Body of pancreas (tissue), 4 donors: ENCODE results near the gene NEGR1.

Experiments
- POLR2A ChIP-seq, 3 donors: fragments of 450-650 bp; IDR thresholded peaks; one replicate each; pipeline ENCODE4 v1.6.1; 2016; ENCODE audit warnings: antibody characterized with exemption in 3 of 3, mild to moderate bottlenecking in 2 of 3
- TF ChIP-seq, protein P1 (sequence below), 7 experiments: fragments of 450-650 bp in 4 of 7; fragments of 200-600 bp in 3 of 7; sonication (generic) in 3 of 7; IDR thresholded peaks; one replicate each; pipeline ENCODE4 v1.5.1; 2016 to 2019; ENCODE audit warnings: antibody characterized with exemption in 7 of 7

DNA sequence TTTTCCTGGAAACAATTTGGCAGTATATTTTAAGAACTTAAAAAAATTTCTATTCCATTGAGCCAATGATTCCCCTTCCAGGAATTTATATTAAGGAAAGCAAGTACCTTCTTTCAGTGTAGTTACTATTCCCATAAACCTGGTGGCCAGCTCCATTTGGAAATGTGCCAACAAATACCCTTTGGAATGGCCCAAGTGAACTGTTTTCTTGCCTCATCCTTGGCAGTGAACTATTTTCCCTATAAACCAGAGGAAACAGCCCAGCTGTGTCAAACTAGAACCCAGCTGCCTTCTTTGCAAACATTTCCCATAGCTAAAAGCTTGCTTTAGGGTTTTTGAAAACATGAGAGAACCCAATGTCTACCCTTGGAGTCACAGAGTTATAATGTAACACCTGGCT is 496.9 kb downstream of the NEGR1 start:
- TF ChIP-seq, protein P1, sequence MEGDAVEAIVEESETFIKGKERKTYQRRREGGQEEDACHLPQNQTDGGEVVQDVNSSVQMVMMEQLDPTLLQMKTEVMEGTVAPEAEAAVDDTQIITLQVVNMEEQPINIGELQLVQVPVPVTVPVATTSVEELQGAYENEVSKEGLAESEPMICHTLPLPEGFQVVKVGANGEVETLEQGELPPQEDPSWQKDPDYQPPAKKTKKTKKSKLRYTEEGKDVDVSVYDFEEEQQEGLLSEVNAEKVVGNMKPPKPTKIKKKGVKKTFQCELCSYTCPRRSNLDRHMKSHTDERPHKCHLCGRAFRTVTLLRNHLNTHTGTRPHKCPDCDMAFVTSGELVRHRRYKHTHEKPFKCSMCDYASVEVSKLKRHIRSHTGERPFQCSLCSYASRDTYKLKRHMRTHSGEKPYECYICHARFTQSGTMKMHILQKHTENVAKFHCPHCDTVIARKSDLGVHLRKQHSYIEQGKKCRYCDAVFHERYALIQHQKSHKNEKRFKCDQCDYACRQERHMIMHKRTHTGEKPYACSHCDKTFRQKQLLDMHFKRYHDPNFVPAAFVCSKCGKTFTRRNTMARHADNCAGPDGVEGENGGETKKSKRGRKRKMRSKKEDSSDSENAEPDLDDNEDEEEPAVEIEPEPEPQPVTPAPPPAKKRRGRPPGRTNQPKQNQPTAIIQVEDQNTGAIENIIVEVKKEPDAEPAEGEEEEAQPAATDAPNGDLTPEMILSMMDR (IDR thresholded peaks at IDR 0.05): no peak
- no peak for TF ChIP-seq POLR2A (IDR thresholded peaks at IDR 0.05)
